IPS DF 4.7 (cell line): ENCODE results near the gene NPHP4.

Experiments
- DNase-seq: peaks from one replicate; pipeline ENCODE4 v3.0.0-alpha.2; 2013; ENCODE audit warnings: low spot score; ENCODE audit errors: extremely low read depth

NPHP4 gene

DNA sequence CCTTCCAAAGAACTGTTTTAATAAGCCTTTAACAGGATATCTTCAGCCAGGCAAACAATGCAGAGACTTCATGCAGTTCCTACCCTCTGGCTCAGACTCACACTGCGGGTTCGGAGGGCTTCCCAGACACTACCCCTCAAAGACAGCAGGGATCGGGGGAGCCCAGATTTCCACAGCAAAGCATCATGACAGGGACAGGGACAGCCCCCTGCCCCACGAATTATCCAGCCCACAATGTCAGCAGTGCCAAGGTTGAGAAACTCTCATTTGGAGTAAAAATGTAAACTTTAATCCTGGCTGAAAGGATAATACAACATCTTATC, 20.1 kb downstream of the NPHP4 start:
- DNase-seq: no peak

DNA sequence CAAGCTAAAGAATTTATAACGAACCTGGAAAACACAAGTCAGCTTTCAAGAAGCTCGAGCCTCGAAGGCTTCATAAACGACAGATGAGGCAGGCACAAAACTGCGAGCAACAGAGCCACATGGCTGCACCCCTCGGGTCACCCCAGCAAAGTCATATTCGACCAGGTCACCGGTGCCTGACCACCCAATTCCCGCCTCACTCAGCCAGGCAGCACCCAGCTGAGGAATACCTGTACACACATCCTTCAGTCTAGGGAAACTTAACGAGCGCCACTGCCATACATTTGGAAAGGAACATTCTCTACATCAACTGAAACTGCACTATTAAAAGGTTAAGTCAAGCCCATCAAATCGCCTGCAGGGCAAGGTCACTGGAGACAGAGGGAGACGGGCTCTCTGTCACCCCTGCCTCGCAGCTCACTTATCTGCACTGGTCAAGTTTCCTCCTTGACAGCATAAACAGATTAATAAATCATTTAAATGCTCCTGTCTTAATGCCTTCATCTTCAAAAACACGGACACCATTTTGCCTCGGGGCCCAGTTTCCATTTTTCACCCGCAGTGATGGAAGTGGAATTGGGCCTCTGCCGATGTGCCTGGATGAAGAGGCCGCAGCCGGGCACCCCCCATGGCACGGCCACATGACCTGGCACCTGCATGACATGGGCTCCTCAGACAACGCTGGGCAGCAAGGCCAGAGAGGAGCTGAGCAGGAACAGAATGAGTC, 20.6 kb downstream of the NPHP4 start:
- no peak for DNase-seq

DNA sequence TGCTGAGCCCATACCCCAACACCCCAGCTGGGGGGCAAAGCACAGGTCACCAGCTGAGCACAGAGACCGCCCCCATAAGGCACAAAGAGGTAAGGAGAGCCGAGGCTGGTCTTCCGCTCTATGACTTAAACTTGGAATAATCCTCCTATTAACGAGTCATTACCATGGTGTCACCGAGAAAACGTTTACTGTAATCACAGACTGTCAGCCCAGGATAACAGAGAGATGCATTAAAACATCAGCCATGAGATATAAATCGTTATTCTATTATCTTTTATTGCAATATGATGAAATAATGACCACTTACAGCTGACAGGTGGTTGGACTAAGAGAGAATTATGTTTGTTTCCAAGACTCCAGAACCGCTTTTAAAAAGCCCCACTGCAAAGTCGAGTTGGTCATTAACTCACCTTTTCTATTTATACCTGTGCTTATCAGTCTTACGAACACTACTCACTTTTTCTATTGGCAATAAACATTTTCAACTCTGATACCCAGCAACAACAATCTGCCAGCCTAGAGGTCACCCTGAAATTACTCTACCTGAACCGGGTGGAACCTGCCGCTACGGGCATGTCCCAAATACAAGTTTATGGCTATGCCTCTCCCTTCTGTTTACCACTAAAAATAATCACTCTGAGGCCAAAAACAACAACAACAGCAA, 21.5 kb downstream of the NPHP4 start:
- no peak for DNase-seq

DNA sequence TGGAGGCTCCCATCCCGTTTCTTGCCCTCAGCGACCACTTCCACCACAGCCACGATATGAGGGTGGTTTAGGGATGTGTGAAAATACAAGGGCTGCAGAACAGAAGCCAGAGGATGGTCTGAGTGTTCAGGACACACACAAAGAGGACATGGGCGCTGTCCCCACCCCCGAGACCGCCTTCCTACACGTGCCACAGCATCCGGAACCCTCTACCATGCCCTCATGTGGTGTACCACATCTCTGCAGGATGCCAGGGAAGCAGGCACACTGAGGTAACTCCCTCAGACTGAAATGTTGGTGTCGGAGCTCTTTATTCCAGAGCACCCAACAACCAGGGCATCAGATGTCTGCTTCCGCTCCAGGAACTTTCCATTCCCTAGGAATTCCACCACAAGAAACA, 23.1 kb downstream of the NPHP4 start:
- no peak for DNase-seq

GRCh38 chr1:5968161-5968736, 24.0 kb downstream of the NPHP4 start:
- DNase-seq: no peak

DNA sequence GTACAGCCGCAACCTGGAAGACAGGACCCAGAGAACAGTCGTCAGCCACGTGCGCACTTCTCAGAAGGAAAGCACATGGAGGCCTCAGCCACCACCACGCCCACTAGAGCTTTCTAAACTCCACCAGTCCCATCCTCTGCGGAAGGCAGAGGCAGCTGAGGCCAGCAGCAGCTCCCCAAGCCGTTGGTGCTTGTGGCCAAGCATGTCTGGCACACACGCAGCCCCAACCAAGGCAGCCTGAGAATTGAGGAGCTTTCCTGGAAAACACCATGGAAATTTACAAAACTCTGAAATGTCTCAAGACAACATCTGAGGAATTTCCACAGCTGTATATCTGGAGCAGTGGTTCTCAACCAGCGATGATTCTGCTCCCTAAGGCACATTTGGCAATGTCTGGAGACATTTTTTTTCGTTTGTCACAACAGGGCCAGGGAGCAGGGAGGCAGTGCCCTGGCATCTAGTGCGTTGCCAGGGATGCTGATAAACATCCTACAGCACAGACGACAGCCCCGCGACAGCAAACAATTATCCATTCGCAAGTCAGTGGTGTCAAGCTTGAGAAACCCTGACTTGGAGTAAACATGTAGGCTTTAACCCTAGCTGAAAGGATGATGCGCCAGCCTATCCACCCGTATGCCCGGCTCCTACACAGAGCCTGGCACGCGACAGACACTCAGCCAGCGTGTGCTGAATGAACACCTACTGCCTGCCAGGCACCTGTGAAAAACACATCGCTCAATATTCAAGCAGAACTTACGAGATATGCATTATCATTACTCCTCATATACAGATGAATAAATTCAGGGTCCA, 24.7 kb downstream of the NPHP4 start:
- DNase-seq: no peak

DNA sequence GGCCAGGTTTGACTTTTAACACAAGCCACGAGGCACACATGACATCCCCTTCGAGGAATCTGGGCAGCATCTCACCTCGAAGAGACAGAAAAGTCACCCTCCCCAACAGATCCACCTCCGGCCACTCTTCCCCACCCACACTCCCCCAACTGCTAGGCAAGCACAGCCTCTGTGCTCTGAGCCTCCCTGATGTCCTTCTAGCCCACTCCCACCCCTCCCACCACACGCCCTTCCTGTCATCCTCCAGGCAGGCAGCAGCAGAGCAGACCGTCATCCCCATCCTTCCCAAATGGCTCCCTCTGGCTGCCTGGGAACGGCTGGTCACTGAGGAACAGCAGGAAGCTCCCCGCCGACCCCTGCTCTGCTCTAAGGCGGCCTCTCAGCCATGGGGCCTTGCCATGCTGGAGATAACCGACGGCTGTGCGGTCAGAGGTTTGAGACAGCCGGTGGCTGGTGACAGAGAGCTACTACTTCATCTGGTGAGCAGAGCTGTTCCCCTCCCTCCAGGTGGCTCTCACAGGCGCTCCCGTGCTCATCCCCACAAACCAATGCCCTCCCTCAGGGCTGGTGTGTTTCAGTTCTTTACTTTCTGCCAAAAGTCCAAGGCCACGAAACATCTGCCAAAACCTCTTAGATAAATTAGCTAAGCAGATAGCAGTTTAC, 25.6 kb downstream of the NPHP4 start:
- no peak for DNase-seq

GRCh38 chr1:5965586-5966131, 26.6 kb downstream of the NPHP4 start:
- no peak for DNase-seq

DNA sequence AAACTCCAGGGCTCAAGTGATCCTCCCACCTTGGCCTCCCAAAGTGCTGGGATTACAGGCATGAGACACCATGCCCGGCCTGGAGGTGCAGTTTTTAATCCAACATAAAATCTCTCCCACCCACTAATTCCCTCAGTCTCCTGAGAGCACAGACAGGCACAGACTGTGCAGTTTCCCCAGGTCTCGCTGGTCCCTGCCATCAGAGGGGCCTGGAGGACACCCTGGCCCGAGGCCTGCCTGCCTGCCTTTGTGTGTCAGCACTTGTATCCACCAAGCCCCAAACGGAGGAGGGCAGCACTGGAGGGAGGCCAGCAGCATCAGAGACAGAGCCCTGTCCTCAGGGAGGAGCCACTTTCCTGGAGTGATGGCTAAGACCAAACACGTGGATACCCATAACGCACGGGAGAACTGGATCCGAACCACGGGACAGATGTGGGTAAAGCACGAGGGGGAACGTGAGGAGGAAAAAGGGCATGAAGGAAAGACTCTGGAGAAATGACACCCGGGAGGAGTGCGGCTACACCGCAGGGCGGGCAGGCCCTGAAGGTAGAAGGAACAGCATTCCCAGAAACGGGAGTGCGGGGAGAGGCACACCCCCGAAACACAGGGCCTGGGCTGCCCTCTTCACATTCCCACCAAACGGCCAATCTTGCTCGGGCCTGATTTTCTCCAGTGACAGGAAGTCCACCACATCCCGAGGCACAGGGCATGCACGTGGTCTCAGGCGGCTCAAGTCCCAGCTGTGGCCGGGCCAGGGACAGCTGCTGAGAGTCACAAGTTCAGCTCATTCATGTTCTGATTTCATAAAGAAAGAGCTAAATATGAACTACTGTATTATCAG, 29.7 kb downstream of the NPHP4 start:
- DNase-seq: no peak

- no peak for DNase-seq
These were observed 30.6 kb downstream of the NPHP4 start for GRCh38 chr1:5961601-5962000.

- no peak for DNase-seq
These were observed 31.9 kb downstream of the NPHP4 start for GRCh38 chr1:5960336-5960735.

- DNase-seq: no peak
These were observed 32.5 kb downstream of the NPHP4 start for GRCh38 chr1:5959667-5960230.

GRCh38 chr1:5959087-5959486, 33.1 kb downstream of the NPHP4 start:
- DNase-seq: no peak

DNA sequence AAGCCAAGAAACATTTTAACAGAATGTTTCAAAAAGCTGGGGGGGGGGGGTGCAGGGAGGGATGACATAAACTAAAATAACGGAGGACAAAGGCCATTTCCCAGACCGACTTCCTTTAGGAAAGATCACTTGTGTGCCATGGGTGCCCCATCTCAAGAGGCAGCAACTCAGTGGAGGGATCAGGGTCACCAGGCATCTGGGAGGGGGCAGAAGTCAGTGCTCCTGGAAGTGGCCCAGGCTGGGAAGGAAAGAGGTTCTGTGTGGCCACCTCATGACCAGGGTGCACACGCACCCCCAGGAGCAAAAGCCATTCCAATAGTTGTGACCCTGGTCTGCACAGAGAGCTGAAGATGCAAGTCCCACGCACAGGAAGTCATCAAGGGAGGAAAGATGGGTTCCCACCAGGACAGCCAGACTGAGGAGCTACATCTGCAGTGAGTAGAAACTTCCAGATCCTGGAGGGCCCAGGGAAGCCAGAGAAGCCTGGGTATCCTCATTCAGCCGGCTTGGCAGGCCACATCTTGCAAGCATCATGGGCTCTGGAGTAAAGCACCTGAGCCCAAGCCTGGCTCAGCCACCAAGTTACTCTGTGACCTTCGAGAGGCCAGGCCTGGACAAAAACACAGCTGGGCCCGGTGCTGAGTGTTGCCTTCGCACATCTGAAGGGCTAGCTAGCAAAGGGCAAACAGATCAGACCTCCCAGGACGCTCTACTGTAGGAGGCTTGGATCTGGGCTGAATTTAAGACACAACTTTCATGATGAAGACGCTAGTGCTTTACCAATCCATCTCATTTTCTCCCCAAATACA, 36.0 kb downstream of the NPHP4 start:
- DNase-seq: no peak

DNA sequence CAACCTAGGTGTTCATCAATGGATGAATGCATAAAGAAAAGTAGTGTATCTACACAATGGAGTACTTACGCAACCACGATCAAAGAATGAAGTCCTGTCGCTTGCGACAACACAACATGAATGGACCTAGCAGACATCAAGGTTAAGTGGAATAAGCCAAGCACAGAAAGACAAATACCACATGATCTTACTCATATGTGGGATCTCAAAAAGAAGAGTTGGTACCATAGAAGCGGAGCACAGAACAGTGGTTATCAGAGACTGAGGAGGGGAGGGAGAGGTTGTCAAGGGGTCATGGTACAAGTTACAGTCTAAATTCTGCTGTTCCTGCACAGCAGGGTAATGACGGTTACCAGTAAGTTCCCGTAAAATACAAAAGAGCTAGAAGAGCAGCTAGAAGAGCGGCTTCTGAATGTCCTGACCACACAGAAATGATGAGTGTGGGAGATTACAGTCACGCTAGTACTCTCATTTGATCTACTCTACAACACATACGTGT, 36.7 kb downstream of the NPHP4 start:
- no peak for DNase-seq

DNA sequence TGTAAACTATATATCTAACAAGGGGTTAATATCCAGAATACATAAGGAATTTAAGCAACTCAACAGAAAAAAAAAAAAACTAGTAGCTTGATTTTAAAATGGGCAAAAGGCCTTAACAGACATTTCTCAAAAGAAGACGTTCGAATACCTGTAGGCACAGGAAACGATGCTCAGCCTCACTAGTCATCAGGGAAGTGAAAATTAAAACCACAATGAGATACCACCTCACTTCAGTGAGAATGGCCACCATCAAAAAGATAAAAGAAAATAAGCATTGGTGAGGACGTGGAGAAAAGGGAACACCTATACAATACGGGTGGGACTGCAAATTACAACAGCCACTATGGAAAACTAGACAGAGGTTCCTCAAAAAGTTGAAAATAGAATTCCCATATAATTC, 37.3 kb downstream of the NPHP4 start:
- no peak for DNase-seq

DNA sequence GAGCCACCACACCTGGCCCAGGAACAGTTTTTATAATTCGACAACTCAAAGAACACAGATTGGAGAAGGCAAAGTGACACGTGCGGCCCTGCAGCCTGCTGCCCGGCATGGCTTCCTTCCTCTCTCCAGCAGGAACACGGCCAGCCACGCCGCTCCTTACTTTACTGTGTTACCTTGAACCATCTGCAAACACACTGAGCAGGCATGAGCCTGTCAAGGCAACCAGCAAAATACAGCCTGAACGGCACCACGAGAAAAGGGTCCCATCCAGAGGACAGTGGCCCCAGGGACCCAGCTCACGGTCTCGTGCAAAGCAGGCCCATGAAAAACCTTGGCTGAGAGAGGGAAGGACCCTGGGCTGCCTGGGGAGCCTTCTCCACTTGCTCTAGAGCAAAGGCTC, 38.8 kb downstream of the NPHP4 start:
- DNase-seq: no peak

DNA sequence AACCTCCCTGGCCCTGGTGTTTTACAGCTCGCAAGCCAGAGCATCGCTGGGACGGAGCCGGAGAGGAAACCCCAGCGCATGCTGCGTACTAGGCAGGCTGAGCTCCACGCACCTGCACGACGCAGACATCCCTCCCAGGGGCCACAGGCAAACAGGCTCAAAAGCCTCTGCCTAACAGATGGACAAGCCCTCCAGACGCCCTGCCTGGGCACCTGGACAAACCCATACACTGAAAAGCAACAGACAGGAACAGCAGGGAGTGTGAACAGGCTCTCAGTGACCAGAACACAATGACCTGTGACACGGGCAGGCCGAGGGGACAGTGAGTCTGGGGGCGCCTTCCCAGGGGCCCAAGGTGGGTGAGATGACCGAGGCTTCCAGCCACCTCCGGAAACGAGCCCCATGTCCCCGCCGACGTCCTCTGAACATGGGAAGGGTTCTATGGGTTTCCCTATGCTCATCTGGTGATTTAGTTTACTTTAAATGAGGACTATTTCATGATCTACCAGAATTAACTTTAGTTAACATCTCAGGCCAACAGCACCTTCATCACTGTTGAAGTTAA, 40.3 kb downstream of the NPHP4 start:
- no peak for DNase-seq
